Measurements from ENCODE around the gene SMAD2.

DNA sequence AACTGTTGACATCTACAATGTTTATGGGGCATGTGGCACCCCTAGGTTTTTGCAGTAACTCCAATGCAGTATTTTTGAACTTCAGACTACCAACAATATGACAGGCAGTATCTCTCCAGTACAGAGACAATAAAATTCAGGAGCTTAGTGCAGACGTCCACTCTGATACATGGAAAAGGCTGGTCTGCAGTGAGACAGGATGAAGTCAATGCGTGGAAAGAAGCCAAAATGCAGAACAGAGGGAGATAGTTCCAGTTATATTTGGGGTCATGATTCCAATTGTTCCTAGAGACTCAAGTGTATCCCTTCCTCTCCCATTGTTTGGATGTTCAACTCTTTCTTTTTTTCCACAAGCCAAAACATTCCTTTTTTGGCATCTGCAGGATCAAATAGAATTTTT is 18.7 kb upstream of the SMAD2 start:
- TF ChIP-seq CTCF (IDR thresholded peaks at IDR 0.05) (no peak), POLR2A (IDR thresholded peaks at IDR 0.05) (no peak)

Measured in sigmoid colon (tissue), 3 donors.